Retina (tissue), 1 donor: ENCODE results near the gene CLEC4G.

Experiments used
- DNase-seq: peaks from one replicate; pipeline ENCODE4 v3.0.0-alpha.2; 2016

CLEC4G gene

GRCh38 chr19:7690779-7691258 lies 41.1 kb downstream of the CLEC4G start:
- no peak for DNase-seq

GRCh38 chr19:7689165-7689564 lies 42.7 kb downstream of the CLEC4G start:
- no peak for DNase-seq

DNA sequence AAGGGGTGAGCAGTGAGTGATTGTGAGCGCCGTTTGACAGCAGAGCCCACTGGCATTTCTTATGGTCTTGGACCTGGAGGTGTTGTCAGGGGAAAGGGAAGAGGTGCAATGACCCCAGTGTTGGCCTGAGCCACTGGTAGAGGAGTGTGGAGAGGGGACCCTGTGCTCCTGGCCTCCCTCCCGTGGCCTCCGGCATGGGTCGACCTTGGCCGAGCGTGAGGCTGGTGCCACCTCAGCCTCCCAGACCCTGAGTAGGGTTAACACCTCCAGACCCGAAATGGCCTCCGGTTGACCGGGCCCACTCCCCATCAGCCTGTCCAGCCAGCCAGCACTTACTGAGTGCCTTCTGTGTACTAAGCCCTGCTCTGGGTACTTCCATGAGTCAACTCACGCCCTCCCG lies 44.7 kb downstream of the CLEC4G start:
- DNase-seq = no peak

DNA sequence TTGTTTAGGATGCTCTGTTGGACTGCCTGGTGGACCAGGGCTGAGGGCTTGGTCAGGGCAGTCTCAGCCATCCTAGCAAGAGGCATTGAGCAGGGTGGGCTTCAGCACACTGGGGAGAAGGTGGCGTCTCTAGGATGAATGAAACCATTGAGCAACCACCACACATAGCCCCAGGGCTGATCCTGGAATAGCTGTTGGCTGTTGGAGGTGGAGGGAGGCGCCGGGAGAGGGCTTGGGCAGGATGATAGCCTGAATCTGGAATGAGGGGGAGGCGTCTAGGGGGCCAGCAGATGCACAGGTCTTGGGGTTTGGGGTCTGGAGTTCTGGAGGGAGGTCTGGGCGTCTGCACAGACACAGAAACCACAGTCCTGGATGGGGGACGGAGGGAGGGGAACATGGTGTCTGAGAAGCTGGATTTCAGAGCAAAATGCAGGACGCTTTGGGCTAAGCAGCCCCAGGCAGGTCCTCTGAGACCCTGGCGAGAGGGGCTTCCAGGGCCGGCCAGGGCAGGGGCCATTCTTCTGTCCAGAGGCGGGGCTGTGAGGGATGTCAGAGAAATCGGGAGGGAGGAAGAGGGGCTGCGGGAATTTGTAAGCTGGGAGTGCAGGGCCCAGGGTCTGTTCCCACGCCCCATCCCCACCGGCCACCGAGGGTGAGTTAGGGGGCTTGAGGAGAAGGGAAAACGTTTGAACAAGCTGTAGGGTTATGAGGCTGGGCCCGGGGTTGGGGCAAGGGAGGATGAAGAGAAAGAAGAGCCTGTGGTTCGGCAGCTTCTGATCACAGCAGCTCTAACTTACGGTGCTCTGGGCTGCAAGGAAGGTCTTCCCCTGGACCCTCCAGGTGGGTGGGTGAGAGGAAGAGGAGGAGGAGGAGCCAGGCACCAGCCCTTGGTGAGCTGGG lies 46.1 kb downstream of the CLEC4G start:
- DNase-seq = no peak

- DNase-seq = no peak
Measured at GRCh38 chr19:7682175-7682855, 49.6 kb downstream of the CLEC4G start.

GRCh38 chr19:7681340-7682174 lies 50.4 kb downstream of the CLEC4G start:
- DNase-seq = peak; percentile 87

DNA sequence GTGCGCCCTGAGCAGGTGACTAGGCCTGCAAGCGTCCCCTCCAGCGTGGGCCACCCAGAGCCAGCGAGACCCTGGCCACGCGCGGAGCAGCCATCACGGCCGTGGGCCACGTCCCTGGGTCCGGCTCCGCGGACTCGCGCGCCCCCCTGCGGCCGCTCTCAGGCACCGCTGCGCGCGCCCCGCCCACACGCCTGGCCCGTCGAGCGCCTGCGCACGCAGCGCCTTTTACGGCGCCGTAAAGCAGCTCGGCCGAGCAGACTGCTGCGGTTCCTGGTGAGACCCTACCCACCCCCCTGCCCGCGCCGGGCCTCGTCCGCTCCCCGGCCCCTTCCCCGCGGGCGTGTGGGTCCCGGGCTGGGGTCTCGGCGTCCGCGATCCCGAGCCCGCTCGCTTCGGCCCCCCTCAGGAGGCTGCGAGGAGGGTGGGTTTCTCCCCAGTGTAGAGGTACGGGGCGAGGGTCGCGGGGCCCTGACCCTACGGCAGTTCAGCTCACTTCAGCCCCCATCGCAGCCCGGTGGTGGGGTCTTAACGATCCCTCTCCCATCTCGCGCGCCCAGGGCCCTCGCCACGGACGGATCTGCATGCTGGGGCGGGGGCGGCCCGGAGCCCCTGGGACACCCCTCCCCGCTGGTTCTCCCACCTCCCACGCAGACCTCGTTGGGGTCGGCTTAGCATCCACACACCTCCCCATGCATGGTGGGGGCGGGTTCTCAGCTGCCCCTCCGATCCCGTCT lies 51.1 kb downstream of the CLEC4G start, which contains the start of gene TRAPPC5:
Gene TRAPPC5, plus strand, starts transcription at position 228 of the 734 bp plus-strand sequence. CDS start 1,421 bp downstream, outside the sequence.
- DNase-seq = peak; percentile 96

GRCh38 chr19:7679771-7680605 lies 51.9 kb downstream of the CLEC4G start:
- DNase-seq = no peak

DNA sequence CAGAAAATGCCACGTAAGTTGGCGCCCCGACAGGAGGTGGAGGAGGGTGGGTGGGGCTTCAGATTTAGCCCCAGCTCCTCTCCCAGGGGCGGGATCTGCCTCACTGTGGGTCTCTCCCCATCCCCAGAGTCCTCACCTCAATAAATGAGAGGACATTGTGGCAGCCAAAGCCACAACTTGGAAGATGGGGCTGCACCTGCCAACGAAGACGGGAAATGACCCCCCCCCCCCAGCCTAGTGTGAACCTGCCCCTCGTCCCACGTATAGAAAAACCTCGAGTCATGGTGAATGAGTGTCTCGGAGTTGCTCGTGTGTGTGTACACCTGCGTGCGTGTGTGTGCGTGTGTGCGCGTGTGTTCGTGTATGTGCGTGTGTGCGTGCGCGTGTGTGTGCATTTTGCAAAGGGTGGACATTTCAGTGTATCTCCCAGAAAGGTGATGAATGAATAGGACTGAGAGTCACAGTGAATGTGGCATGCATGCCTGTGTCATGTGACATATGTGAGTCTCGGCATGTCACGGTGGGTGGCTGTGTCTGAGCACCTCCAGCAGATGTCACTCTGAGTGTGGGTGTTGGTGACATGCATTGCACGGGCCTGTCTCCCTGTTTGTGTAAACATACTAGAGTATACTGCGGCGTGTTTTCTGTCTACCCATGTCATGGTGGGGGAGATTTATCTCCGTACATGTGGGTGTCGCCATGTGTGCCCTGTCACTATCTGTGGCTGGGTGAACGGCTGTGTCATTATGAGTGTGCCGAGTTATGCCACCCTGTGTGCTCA lies 52.7 kb downstream of the CLEC4G start:
- DNase-seq = peak; percentile 57
